GM19035 (cell line): ENCODE data around the gene BCL10.

ENCODE experiments used
- ATAC-seq: cut with Tn5 transposase; IDR thresholded peaks from one replicate; pipeline ENCODE4 v1.9.1; 2021; ENCODE audit not compliant: unreplicated experiment

BCL10 gene

DNA sequence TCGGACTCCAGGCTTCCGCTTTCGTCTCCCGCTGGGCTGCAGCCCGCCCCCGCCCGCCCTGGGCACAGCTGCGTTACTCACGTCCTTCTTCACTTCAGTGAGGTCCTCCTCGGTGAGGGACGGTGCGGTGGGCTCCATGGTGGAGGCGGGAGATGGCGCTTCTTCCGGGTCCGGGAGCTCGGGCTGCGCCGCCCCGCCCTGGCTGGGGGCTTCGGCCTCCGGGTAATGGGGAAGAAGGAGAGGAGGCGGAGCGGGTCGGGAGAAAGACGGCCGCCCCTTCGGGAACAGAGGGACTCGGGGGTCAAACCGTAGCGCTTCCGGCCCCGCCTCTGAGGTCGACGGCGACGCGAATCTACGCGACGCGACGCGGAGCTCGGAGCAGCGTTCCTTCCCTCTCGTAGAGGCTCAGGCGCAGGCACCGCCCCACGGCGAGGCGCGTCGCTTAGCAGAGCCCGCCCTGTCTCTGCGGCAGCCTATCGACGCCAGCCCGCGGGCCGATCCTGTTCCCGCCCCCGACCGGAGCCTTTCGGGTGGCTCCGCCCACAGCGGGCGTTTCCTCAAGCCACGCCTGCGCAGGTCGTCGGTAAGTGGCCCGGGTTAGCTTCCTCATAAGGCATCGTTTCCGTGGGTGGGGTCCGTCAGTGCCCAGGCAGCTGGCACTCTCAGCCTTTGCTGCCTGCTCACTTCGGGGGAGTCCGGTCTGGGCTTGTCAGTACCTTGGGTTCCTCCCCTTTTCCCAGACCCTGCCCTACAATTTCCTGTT, at the start of gene BCL10:
TSS of gene BCL10 (minus strand) at position 418 of the 763 bp plus-strand sequence. CDS start at position 138, 280 bp downstream.
- peak; percentile 97 for ATAC-seq

DNA sequence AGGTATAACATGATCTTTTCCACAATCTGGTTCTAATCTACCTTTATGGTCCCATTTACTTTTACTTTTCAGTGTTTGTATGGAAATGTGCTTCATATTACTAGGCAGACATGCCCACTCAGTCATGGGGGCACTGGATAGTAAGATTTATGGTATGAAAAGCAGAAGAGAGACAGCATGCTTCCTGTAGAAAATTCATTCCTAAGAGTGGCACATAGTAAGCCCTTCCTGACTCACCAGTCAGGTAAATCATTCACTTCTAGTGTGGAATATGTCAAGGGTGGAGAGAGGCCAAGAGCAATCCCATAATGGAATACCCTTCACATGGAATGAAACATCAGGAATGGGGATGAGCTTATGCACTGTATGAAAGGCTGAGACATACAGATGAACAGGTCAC, 49.5 kb upstream of the BCL10 start:
- no peak for ATAC-seq

DNA sequence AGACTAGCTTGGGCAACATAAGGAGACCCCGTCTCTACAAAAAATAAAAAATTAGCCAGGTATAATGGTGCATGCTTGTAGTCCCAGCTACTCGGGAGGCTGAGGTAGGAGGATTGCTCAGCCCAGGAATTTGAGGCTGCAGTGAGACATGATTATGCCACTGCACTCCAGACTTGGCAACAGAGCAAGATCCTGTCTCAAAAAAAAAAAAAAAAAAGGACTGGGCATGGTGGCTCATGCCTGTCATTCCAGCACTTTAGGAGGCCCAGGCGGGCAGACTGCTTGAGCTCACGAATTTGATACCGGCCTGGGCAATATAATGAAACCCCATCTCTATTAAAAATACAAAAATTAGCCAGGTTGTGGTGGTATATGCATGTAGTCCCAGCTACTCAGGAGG, 47.3 kb upstream of the BCL10 start:
- no peak for ATAC-seq

DNA sequence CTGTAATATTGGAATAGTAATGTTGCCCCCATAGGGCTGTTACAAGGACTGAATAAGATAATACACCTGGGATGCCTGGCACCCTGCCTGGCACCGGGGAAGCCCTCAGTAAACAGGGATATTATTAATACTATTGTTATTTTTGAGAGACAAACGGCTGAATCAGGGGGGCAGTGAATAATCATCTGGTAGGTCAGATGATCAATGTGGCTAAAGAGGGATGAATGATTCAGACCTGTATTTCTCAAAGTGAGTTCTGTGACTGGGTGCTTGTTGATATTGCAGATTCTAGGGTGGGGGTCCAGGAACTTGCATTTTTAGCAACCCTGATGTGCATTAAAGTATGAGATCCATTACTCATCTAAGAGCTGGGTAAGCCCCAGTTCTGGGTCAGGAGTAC, 46.2 kb upstream of the BCL10 start:
- ATAC-seq = no peak

DNA sequence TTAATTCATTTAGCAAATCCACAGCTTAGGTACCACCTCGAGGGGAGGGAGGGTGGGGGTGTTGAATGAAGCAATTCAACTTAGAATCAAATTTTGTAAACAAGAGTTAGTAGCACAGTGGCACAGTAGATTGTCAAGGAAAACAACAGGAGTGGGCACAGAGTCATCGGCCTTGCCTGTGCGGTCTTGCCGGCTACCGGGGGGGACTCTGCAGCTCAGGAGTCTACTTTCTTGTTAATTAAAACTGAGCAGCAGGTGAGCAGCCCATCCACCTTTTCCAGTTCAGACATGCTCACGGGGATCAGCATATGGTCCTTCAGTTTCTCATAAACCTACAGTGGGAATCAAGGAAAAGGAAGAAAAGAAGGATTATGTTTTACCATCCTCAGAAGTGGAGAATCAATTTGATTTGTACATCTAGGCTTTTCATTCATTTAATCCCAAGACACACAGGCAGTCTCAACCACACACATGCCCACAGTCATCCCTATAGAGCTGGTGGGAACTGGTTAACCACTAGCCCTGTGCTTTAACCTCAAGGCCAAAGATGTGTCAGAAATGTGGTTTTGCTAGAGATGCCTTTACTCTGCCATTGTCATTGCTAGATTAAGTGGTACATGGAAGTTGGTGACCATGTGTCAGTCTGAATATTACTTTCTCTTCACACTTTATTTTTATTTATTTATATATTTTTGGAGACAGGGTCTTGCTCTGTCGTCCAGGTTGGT, 45.0 kb upstream of the BCL10 start:
- ATAC-seq = no peak

DNA sequence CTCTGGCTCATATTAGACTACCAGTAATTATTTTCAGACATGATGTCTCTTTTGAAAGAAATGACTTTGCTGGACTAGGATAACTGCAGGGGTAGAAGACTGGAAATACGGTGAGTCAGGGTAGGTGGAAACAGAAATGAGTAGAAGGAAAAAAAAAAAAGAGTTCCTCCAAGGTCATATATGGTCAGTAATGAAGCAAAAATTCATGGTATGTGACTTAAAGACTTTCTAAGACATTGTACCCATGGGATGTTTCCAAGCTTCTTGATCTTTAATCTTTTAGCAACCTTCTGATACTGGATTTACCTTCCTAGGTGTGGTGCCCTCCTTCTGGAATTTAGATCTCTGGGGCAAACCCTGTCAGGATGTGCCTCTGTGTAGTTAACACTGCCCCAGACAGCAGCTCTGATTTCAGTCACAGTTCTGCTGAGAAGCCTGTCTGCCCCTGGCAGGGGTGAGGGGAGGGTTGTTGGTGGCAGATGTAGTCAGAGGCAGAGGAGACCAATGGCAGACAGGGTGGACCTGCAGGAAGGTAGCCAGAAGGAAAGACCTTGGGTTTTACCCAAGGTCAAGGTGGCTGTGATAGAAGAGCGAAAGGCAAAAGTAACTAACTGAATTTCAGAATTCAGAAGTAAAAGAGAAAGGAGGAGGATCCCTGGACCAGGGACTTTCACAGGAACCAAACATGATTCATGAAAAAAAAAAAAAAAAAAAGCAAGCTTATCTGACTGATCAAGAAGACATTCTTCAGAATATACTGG, 44.1 kb upstream of the BCL10 start:
- no peak for ATAC-seq

DNA sequence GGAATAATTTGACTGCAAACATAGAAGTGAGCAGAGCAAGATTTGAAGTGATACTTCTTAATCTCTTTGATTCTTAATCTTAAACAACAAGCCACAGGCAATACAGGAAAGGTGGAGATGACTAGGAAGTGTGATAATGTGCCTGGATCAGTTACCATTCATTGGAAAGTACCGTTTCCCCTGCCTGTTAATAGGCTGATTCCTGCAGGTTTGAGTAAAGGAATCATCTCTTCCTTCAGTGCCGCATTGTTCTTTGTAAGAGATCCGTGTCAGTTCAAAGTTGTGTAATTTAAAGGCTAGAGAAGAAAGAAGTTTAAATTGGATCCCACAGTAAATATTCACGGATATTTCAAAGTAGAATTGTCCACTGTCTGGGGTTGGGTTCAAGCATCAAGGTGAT, 43.5 kb upstream of the BCL10 start:
- no peak for ATAC-seq

DNA sequence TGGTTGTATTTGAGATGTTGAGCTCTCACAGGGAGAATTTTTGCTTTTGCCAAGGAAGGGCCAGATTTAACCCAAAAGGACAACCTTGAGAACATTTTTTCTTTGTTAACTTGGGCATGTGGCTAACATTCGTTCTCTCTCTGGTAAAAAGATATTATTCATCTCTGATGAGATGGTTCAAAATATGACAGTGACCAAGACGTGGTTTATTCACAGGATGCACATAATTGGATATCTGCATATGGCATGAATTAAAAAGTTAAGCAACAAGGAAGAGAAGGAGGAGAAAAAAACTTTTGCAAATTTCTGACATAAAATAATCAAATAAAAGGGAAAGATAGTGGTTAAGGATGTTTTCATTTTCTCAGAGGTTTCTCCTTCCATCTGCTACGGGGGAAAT, 43.1 kb upstream of the BCL10 start:
- ATAC-seq = no peak

DNA sequence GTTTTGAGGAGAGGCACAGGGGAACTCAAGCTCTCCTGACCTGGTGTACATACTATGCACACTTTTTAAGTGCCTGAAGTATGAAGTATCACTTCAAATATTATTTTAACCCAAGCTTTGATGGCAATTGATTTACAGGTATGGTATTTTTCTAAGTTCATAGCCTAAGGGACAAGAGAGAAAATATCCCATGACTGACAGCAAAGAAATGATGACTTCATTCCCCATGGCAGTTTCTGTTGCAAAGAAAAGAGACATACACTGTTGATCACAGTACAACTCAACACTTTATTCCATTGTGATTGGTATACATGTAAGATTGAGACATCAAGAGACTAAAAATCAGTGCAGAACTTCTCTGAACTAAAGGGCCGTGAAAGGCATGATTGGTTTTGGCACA, 41.8 kb upstream of the BCL10 start:
- ATAC-seq = no peak

DNA sequence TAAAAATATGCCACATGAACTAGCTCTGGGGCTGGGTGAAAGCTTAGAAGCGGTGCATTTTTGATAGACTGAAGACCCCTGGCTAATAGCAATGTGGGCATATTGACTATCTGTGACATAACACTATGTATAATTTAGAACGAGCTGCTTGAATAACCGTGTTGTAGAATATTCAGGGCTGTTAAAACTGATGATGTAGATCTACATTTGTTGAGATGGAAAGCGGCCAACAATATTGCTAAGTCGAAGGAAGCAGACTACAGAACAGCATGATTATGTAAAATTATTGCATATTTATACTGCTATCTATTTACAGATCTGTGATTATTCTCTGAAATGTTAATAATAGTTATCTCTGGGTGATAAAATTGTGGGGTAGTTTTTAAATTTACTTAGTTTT, 41.1 kb upstream of the BCL10 start:
- ATAC-seq = no peak

DNA sequence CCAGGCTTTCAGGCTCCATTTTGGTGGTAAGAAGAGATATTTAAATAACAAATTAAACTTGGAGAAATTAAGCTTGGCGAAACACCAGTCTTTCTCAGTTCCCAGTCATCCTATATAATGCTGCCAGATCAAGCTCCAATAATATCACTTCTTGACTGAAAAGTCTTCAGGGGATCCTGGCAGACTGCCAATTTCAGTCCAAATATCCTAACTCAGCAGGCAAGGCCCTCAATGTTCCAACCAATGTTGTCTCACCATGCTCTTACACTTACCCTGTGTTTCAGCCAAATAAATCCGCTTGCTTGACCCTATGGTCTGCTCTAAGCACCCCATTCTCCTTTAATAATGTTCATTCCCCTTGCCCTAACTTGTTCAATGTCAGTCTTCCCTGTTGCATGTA, 39.9 kb upstream of the BCL10 start:
- ATAC-seq = no peak

DNA sequence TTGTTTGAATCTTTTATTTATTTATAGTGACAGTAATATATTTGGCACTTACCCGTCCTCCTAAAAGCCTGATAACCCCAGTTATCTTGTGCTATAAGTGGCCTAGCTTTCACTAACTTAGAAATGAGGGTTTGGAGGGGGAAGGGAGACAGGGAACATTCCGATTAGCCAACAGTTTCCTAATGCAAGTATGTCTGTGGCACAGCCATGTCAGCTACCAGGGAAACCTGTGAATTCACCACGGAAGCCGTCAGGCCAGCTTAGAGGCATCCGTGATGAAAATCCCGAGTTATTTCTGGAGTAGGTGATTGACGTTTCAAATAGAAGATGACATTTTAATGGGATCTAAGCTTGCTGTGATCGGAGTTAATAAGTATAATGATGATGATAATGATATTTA, 39.4 kb upstream of the BCL10 start:
- ATAC-seq = no peak

DNA sequence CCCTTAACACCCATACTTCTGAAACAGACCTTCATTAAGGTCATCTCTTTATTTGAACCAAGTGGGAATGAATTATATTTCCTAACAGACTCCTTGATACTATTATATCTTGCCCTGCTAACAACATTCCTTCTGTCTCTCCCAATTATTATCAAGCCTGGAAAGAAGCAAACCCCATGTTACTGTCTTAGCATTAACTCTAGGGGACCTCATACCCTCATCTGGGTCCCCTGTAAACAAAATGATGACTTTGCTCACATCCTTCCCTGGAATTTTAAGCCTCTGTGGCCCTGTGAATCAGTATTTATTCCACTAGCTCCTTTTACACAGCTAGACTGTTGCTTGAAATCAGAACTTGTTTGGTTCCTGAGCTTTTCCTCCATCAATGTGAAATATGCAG, 38.3 kb upstream of the BCL10 start:
- ATAC-seq = no peak

DNA sequence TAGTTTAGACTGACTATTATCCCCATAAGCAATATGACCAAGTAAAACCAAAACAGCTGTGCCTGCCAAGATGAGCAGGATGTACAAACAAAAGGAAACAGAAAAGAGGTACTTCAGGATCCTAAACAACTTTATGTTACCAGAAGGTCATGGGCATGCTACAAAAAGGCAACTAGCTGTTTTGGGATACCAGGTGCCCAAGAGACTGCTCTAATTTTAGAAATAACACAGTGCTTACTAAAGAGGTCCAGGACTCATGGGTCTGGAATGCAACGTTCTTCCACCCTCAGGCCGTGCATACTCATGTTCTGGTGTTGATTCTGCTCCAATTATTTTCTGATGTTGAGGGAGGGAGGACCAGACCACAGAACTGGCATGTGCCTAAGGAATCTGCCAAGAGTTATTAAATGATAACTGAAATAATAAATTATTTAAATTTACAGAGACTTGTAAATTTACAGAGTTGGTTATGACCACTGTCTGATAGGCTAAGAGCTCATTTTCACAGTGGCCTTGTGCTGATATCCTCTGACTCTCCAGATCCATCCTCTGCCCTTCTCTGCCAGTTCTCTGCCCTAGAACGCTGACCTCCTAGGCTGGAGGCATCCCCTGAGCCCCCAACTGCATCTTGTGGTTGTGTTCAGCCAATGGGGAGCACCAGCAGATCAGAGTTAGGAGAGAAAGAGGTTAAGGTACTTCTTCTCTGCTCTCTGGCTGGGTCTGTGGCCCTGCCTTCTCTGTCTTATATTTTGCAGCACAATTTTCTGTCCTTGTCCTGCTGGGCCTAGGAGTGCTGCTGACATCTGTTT, 37.7 kb upstream of the BCL10 start:
- ATAC-seq = no peak

DNA sequence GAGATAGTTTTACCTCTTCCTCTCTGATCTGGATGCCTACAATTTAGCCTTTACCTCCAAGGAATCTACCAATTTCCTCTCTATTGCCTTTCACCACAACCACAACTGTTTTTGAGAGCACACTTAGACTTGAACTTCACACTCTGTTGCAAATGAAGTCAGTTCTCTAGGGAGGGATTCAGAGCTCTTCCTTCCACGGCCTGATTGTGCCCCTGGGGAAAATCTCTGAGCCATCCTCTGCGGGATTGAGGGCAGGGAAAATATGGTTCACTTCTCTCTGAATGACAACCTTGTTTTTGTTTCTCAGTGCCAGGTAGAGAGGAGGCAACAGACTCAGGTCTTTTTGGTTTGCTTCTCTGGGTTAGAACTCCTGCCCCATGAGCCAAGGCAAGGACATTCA, 35.4 kb upstream of the BCL10 start:
- no peak for ATAC-seq

DNA sequence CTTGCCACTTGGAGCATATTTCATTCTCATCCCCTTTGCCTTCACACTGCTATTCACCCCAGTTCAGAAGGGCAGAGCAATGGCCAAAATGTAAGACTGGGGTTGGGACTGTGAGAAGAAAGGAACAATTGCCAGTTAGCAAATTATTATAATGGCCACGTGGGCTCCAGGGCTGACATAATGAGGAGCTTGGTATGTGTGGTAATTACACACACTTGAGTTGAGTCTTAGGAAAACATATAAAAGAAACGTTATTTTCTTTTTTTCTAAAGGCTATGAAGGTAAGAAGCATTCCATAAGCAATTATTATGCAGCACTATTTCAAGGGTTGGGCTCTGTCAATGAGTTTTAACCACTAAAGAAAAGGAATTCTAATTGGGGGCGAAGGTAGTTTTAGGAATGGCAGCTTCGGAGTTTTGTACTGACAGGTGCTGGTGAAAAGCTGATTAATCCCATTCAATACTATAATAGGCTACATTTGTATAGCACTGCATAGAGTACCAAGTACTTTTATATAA, 32.5 kb upstream of the BCL10 start:
- ATAC-seq = no peak

DNA sequence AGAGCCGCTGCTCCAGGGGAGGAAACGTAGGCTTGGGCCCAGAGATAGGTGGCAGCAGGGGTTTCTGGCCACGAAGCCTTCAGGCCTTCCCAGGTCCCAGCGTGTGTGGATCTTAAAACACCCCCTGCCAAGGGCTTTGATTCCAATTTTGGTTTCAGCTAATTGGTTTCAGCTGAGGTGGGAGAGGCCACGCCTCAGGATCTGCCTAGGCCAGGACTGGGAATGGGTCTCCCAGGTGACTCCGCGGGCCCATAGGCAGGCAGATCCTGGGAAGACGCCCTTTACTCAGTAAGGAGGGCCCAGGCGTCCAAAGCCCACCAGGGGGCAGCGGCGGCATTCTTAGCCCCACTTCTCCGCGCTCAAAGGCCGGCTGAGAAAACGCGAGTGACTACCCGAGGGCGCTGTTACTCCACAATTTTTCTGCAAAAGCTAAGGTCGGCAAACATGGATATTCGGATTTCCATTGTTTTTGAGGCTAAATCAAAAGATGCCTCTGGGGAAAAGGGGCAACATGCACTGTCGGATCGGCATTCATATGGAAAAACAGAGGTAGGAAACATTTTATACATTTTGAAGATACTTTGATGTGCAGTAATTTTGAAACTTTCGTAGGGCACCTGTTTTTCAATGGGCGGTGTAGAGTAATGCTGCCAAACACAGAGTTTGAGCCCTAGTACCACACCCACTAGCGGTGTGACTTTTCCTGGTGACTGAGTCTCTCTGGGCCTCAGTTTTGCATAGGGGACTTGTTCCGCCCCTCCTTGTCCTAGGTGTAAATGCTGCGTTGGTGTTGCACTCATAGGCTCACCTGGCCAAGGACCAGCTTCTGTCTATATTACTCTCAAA, 31.8 kb upstream of the BCL10 start:
- peak; percentile 93 for ATAC-seq

DNA sequence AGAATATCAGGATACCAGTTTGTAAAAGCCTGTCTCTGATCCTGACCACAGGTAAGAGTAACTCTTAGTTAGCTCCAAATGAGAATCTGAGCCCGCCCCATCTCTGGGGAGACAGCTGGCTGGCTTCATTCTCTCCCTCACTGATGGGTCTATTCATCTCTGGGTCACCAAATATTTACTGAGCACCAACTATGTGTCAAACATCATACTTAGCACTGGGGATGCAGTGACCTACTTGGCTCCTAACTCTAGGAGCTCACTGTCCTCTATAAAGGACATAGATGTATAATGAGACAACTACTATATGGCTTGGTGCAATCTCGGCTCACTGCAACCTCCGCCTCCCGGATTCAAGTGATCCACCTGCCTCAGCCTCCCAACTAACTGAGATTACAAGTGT, 29.8 kb upstream of the BCL10 start:
- no peak for ATAC-seq

DNA sequence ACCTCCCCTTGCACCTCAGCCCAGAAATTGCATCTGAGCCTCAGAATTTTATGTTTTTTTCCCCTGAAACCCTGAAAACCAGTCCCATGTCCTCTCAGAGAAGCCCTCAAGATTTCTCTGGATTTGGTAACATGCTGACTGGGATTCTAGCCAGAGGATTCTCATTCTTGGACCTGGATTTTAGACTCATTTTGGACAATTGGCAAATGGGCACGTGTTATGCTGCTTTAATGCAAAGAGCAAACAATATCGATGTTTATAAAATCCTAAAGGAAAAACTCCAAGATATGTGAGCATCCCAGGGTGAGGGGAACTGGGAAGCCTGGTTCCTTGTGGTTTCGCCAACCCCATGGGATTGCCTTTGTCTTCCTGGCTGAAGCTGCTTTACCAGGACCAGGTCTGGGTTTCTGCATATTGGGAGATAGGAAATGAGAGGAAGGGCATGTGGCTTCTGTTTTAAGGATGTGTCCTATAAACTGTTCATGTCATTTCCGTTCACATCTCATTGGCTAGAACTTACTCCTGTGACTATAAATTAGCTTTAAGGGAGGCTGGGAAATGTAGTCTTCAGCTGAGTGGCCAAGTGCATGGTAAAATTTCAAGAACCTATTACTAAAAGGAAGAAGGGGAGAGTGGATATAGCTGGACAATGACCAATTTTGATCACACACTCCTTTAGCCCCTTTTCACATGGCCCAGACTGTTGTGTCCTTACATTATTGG, 27.2 kb upstream of the BCL10 start:
- no peak for ATAC-seq
